ENCODE data around the gene C1R.
"Not testable (repeated sequence)": the region's sequence is repeated elsewhere in the genome, so short reads cannot be mapped to it uniquely, and the experiment has no call there.

C1R gene

GRCh38 chr12:7120166-7120565 lies 27.9 kb upstream of the C1R start:
- DNase-seq (ENCODE audit: low spot score): no peak

- DNase-seq (ENCODE audit: low spot score): no peak
Observed at GRCh38 chr12:7118881-7119280, 26.6 kb upstream of the C1R start.

GRCh38 chr12:7117670-7118069 lies 25.4 kb upstream of the C1R start:
- no peak for DNase-seq (ENCODE audit: low spot score)

GRCh38 chr12:7116916-7117315 lies 24.7 kb upstream of the C1R start:
- no peak for DNase-seq (ENCODE audit: low spot score)

- no peak for DNase-seq (ENCODE audit: low spot score)
Observed at GRCh38 chr12:7116196-7116595, 24.0 kb upstream of the C1R start.

GRCh38 chr12:7114851-7115250 lies 22.6 kb upstream of the C1R start:
- DNase-seq (ENCODE audit: low spot score): no peak

- no peak for DNase-seq (ENCODE audit: low spot score)
Observed at GRCh38 chr12:7114008-7114407, 21.8 kb upstream of the C1R start.

- peak; percentile 80 for DNase-seq (ENCODE audit: low spot score)
Observed at GRCh38 chr12:7113389-7113871, 21.2 kb upstream of the C1R start.

GRCh38 chr12:7112041-7112440 lies 19.8 kb upstream of the C1R start:
- no peak for DNase-seq (ENCODE audit: low spot score)

GRCh38 chr12:7110661-7111060 lies 18.4 kb upstream of the C1R start:
- no peak for DNase-seq (ENCODE audit: low spot score)

- DNase-seq (ENCODE audit: low spot score): no peak
Observed at GRCh38 chr12:7109572-7109920, 17.3 kb upstream of the C1R start.

- DNase-seq (ENCODE audit: low spot score): peak; percentile 76
Observed at GRCh38 chr12:7108796-7109571, 16.7 kb upstream of the C1R start, which contains the start of gene C1RL. Gene C1RL (minus strand): TSS chr12:7109214. CDS start chr12:7109180, 34 bp downstream.

- peak; percentile 68 for DNase-seq (ENCODE audit: low spot score)
Observed at GRCh38 chr12:7108003-7108795, 16.0 kb upstream of the C1R start.

- DNase-seq (ENCODE audit: low spot score): no peak
Observed at GRCh38 chr12:7107636-7108002, 15.4 kb upstream of the C1R start.

- DNase-seq (ENCODE audit: low spot score): not testable (repeated sequence)
Observed at GRCh38 chr12:7107181-7107580, 14.9 kb upstream of the C1R start.

- DNase-seq (ENCODE audit: low spot score): no peak
Observed at GRCh38 chr12:7106082-7106481, 13.8 kb upstream of the C1R start.

GRCh38 chr12:7103837-7104584 lies 11.8 kb upstream of the C1R start:
- no peak for DNase-seq (ENCODE audit: low spot score)

GRCh38 chr12:7102582-7102981 lies 10.3 kb upstream of the C1R start:
- DNase-seq (ENCODE audit: low spot score): no peak

GRCh38 chr12:7101694-7102131 lies 9.5 kb upstream of the C1R start:
- DNase-seq (ENCODE audit: low spot score): no peak

GRCh38 chr12:7101047-7101693 lies 8.9 kb upstream of the C1R start:
- DNase-seq (ENCODE audit: low spot score): no peak

- DNase-seq (ENCODE audit: low spot score): no peak
Observed at GRCh38 chr12:7100239-7100638, 8.0 kb upstream of the C1R start.

Measured in NAMALWA (cell line).